CD4-positive, alpha-beta T cell treated with Interleukin-21 for 1 hour (primary cell): ENCODE measurements around the gene NAP1L3.

Experiments used
- DNase-seq: peaks from one replicate; pipeline ENCODE4 v3.0.0-alpha.2; 2020

The NAP1L3 gene

GRCh38 chrX:93673056-93673868 is at the start of gene NAP1L3:
Gene NAP1L3, minus strand, starts transcription at chrX:93673578. Its CDS starts 274 bp downstream, at chrX:93673304.
- DNase-seq, result peak; percentile 75

- DNase-seq, result no peak
Observed at GRCh38 chrX:93711076-93711475, 37.7 kb upstream of the NAP1L3 start.

GRCh38 chrX:93703701-93704100 is 30.3 kb upstream of the NAP1L3 start:
- no peak for DNase-seq

- no peak for DNase-seq
Observed at GRCh38 chrX:93695981-93696380, 22.6 kb upstream of the NAP1L3 start.

- no peak for DNase-seq
Observed at GRCh38 chrX:93673869-93674271, 492 bp upstream of the NAP1L3 start, which contains the start of gene FAM133A. Gene FAM133A, plus strand, starts transcription at chrX:93674206. Its CDS starts 35,214 bp downstream, at chrX:93709420.

- no peak for DNase-seq
Observed at GRCh38 chrX:93660575-93660974, 12.8 kb downstream of the NAP1L3 start.

- no peak for DNase-seq
Observed at GRCh38 chrX:93649381-93649780, 24.0 kb downstream of the NAP1L3 start.

GRCh38 chrX:93637591-93637990 is 35.8 kb downstream of the NAP1L3 start:
- no peak for DNase-seq
